Prostate gland (tissue), 2 donors: ENCODE data around the gene CHMP5.

ENCODE experiments used
- CTCF ChIP-seq, 4 experiments: fragments of 200-600 bp in 2 of 4; fragments of 450-650 bp in 2 of 4; sonication (generic) in 2 of 4; IDR thresholded peaks; 1 replicate in 3 of 4; 2 replicates in 1 of 4; pipeline ENCODE4 v1.5.1; 2016 to 2019; ENCODE audit warnings: antibody characterized with exemption in 4 of 4, mild to moderate bottlenecking in 2 of 4, moderate library complexity in 2 of 4
- POLR2A ChIP-seq: fragments of 450-650 bp; IDR thresholded peaks from one replicate; pipeline ENCODE4 v1.6.1; 2016; ENCODE audit warnings: antibody characterized with exemption, mild to moderate bottlenecking
- POLR2AphosphoS5 ChIP-seq: sonication (generic); formaldehyde crosslinking; IDR thresholded peaks from one replicate; pipeline ENCODE4 v1.6.1; 2017; ENCODE audit warnings: antibody characterized with exemption

DNA sequence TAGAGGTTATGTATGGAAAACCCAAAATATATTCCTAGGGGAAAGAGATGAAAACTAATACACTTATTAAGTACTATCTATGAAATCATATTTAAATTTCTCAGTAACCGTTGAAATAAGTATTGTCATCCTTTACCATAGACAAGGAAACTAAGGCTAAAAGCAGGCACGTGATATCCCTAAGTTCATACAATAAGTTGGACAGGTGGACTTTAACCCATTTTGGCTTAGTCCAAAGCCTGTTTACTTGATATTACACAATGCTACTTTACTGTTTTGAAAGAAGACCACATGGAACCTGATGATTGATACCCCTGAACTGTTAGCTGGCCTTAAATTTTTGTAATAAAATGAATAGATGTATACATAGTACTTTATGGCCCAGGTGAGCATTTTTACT, 28.9 kb downstream of the CHMP5 start:
- TF ChIP-seq CTCF (IDR thresholded peaks at IDR 0.05) = no peak
- no peak for TF ChIP-seq POLR2A
- TF ChIP-seq POLR2AphosphoS5 = no peak
